ENCODE results near the gene SH3BP2. TPM values are rescaled to one million over a fixed set of nuclear protein-coding genes. Genes with fewer than 3 reads are reported as not detected.

SH3BP2 gene
- total and polyA plus RNA-seq, 10 of the 15 experiments (the other 5 are each of a cell fraction or from before 2014, with no cell fraction given), result 1.1 to 61.8 (median 23.9) TPM

GRCh38 chr4:2808001-2808400 lies 15.1 kb downstream of the SH3BP2 start (continued):
- TF ChIP-seq SKIL (IDR thresholded peaks at IDR 0.05; ENCODE audit: low read depth, poor library complexity, severe bottlenecking) (no peak), FOXM1 (IDR thresholded peaks at IDR 0.05; ENCODE audit: low read depth, low read length) (no peak), CBX3 (IDR thresholded peaks at IDR 0.05; ENCODE audit: borderline replicate concordance, low read depth) (no peak), SMC3 (IDR thresholded peaks at IDR 0.05; ENCODE audit: borderline replicate concordance, low read length) (no peak), CUX1 (IDR thresholded peaks at IDR 0.05; ENCODE audit: insufficient replicate concordance, low read depth, low read length) (no peak), NR2C2 (IDR thresholded peaks at IDR 0.05; ENCODE audit: borderline replicate concordance, control insufficient read depth, insufficient read length, low read depth) (no peak)
